CD14-positive monocyte (primary cell): Measurements from ENCODE around the gene JAML. TPM values are rescaled to one million over a fixed set of nuclear protein-coding genes. Genes with fewer than 3 reads are reported as not detected.
A peak's percentile ranks its signal among the peaks of the same experiment; 100 is the strongest.

ENCODE experiments used
- DNase-seq, 3 donors: peaks; one replicate each; pipeline ENCODE4 v3.0.0-alpha.2; 2011 to 2022
- H2AFZ ChIP-seq: 2 replicates; pipeline ENCODE4 v1.6.0; 2012; ENCODE audit warnings: mild to moderate bottlenecking, low read depth, low read length, inconsistent platforms; ENCODE audit not compliant: insufficient read depth, poor library complexity, severe bottlenecking
- H3K27ac ChIP-seq, 2 donors: 1 replicate in 1 of 2; 2 replicates in 1 of 2; pipeline ENCODE4 v1.5.1; 2012 to 2013; ENCODE audit warnings: low read length in 2 of 2, control low read depth in 1 of 2, inconsistent platforms in 1 of 2, low read depth in 1 of 2, mild to moderate bottlenecking in 1 of 2
- H3K27me3 ChIP-seq, 2 donors: one replicate each; pipeline versions ENCODE4 v1.6.0 to v1.6.1; 2011 to 2013; ENCODE audit warnings: low read length in 2 of 2; ENCODE audit not compliant: control insufficient read depth in 2 of 2, insufficient read depth in 2 of 2
- H3K36me3 ChIP-seq, 2 donors: replicated peaks in 1 of 2; 1 replicate in 1 of 2; 2 replicates in 1 of 2; pipeline versions ENCODE4 v1.5.1 to v1.6.1; 2012 to 2013; ENCODE audit warnings: low read length in 2 of 2, control low read depth in 1 of 2, inconsistent platforms in 1 of 2, mild to moderate bottlenecking in 1 of 2; ENCODE audit not compliant: insufficient read depth in 2 of 2, control insufficient read depth in 1 of 2
- H3K4me1 ChIP-seq, 2 donors: 1 replicate in 1 of 2; 2 replicates in 1 of 2; pipeline versions ENCODE4 v1.5.1 to v1.6.1; 2012 to 2013; ENCODE audit warnings: low read length in 2 of 2, control low read depth in 1 of 2, inconsistent platforms in 1 of 2, mild to moderate bottlenecking in 1 of 2, moderate library complexity in 1 of 2; ENCODE audit not compliant: insufficient read depth in 2 of 2, control insufficient read depth in 1 of 2
- H3K4me2 ChIP-seq: replicated peaks from 2 replicates; pipeline ENCODE3; 2012; ENCODE audit warnings: low read length, moderate library complexity, mild to moderate bottlenecking; ENCODE audit not compliant: poor library complexity, severe bottlenecking; ENCODE audit errors: extremely low read depth
- H3K4me3 ChIP-seq, 3 experiments: fragments of 200-600 bp in 1 of 3; sonication (generic) in 1 of 3; replicated peaks in 1 of 3; 1 replicate in 2 of 3; 2 replicates in 1 of 3; pipeline ENCODE4 v1.5.1; 2011 to 2013; ENCODE audit warnings: low read length in 3 of 3, mild to moderate bottlenecking in 3 of 3, control low read depth in 2 of 3, low read depth in 2 of 3, inconsistent platforms in 1 of 3, moderate library complexity in 1 of 3
- H3K79me2 ChIP-seq: 2 replicates; pipeline ENCODE4 v1.6.0; 2012; ENCODE audit warnings: mild to moderate bottlenecking, control low read depth, inconsistent platforms, low read length, moderate library complexity; ENCODE audit not compliant: insufficient read depth
- H3K9ac ChIP-seq: 2 replicates; pipeline ENCODE4 v1.6.0; 2017; ENCODE audit warnings: low read length, mild to moderate bottlenecking; ENCODE audit not compliant: insufficient read depth, poor library complexity, severe bottlenecking
- H3K9me3 ChIP-seq, 2 donors: replicated peaks in 1 of 2; 1 replicate in 1 of 2; 2 replicates in 1 of 2; pipeline versions ENCODE4 v1.5.1 to v1.6.1; 2012 to 2013; ENCODE audit warnings: low read length in 2 of 2, control low read depth in 1 of 2; ENCODE audit not compliant: control insufficient read depth in 1 of 2, insufficient read depth in 1 of 2
- H4K20me1 ChIP-seq: 2 replicates; pipeline ENCODE4 v1.6.0; 2012; ENCODE audit warnings: mild to moderate bottlenecking, low read length, control low read depth, moderate library complexity; ENCODE audit not compliant: insufficient read depth
- H3K27ac Mint-ChIP-seq, 7 donors: one replicate each; pipeline ENCODE4 v1.8.0; 2020; ENCODE audit warnings: mild to moderate bottlenecking in 7 of 7, mixed read lengths in 7 of 7, moderate library complexity in 6 of 7, inconsistent platforms in 2 of 7
- H3K27me3 Mint-ChIP-seq, 3 donors: one replicate each; pipeline ENCODE4 v1.8.0; 2021 to 2022; ENCODE audit warnings: low read depth in 3 of 3, mild to moderate bottlenecking in 3 of 3, mixed read lengths in 3 of 3, moderate library complexity in 3 of 3, inconsistent platforms in 1 of 3
- H3K36me3 Mint-ChIP-seq, 2 donors: one replicate each; pipeline ENCODE4 v1.8.0; 2020; ENCODE audit warnings: mixed read lengths in 2 of 2, inconsistent platforms in 1 of 2, mild to moderate bottlenecking in 1 of 2
- H3K4me1 Mint-ChIP-seq: one replicate; pipeline ENCODE4 v1.8.0; 2020; ENCODE audit warnings: mild to moderate bottlenecking, mixed read lengths
- H3K4me3 Mint-ChIP-seq, 2 donors: one replicate each; pipeline ENCODE4 v1.8.0; 2020; ENCODE audit warnings: mild to moderate bottlenecking in 2 of 2, mixed read lengths in 2 of 2, moderate library complexity in 1 of 2
- H3K9me3 Mint-ChIP-seq, 7 donors: one replicate each; pipeline ENCODE4 v1.8.0; 2020 to 2022; ENCODE audit warnings: mixed read lengths in 7 of 7, mild to moderate bottlenecking in 6 of 7, moderate library complexity in 6 of 7, inconsistent platforms in 2 of 7
- CTCF ChIP-seq: fragments of 200-600 bp; IDR thresholded peaks from one replicate; pipeline ENCODE4 v1.8.0; 2022; ENCODE audit warnings: antibody characterized with exemption, mild to moderate bottlenecking
- WGBS: methylation state at CpG from one replicate; pipeline ENCODE4 v1.1.5; 2013; ENCODE audit warnings: missing lambda C conversion rate; ENCODE audit not compliant: insufficient coverage; 5-methylcytosine and 5-hydroxymethylcytosine counted together
- intact Hi-C, 2 donors: fragments of 100-400 bp; cut with micrococcal nuclease; formaldehyde crosslinking; loops; one replicate each; pipeline versions ENCODE4 v1.15.0 to v1.15.1; 2023
- polyA plus RNA-seq, 3 donors: library from polyadenylated mRNA; depleted of rRNA in 1 of 3; unstranded in 2 of 3; stranded (reverse) in 1 of 3; fragments of 300-500 nt in 2 of 3; fragments of >200 nt in 1 of 3; fragmentation: Illumina TruSeq in 2 of 3; gene quantifications; 1 replicate in 2 of 3; 2 replicates in 1 of 3; pipeline ENCODE4 v1.2.3, GENCODE V29; 2012 to 2021

JAML gene
- polyA plus RNA-seq, 3 donors = 316 to 968 (median 748) TPM

GRCh38 chr11:118223570-118223969 lies 1.2 kb downstream of the JAML start:
- peaks cover 80% of the 10 kb centered on the region for H3K79me2 ChIP-seq
- no peak for DNase-seq
- H3K4me1 ChIP-seq = peaks cover 78 to 87% of the 10 kb centered on the region in 2 donors
- peak overlapping the region; percentile 73 to 94 for H3K4me3 Mint-ChIP-seq
- WGBS = no CpG with 5 or more reads among the region's 2 CpGs
- H3K36me3 ChIP-seq = peaks cover 3 to 36% of the 10 kb centered on the region in 2 donors
- no peaks in the 10 kb centered on the region for H3K27me3 ChIP-seq
- H3K9me3 Mint-ChIP-seq = no peaks in the 10 kb centered on the region
- H3K27ac Mint-ChIP-seq = peak overlapping the region in 3 of 7 donors; percentile 90 to 92 (median 91)
- intact Hi-C loops = no loop called here
- no peak for TF ChIP-seq CTCF
- no peak overlapping the region for H2AFZ ChIP-seq
- peak overlapping the region; percentile 78 for H3K4me2 ChIP-seq
- peak overlapping the region; percentile 67 for H3K9ac ChIP-seq
- H4K20me1 ChIP-seq = peaks cover 15% of the 10 kb centered on the region
- H3K9me3 ChIP-seq = no peaks in the 10 kb centered on the region
- peak overlapping the region; percentile 67 to 90 for H3K27ac ChIP-seq
- H3K27me3 Mint-ChIP-seq = no peaks in the 10 kb centered on the region
- peaks cover 43 to 49% of the 10 kb centered on the region in 2 donors for H3K36me3 Mint-ChIP-seq
- H3K4me3 ChIP-seq = peak overlapping the region; percentile 69 to 94 (median 82)
- peaks cover 93% of the 10 kb centered on the region for H3K4me1 Mint-ChIP-seq

GRCh38 chr11:118222437-118222836 lies 2.4 kb downstream of the JAML start:
- intact Hi-C loops = no loop called here
- no peak for DNase-seq
- Mint-ChIP-seq H3K36me3 (peaks cover 48 to 55% of the 10 kb centered on the region in 2 donors), H3K4me3 (peak overlapping the region; percentile 73 to 94), H3K4me1 (peaks cover 92% of the 10 kb centered on the region), H3K27ac (peak overlapping the region in 4 of 7 donors; percentile 70 to 91 (median 86)), H3K27me3 (peaks cover 0 to 2% (median 0%) of the 10 kb centered on the region in 3 donors), H3K9me3 (no peaks in the 10 kb centered on the region)
- H4K20me1 ChIP-seq = peaks cover 15% of the 10 kb centered on the region
- WGBS = no CpG with 5 or more reads among the region's 4 CpGs
- H3K9me3 ChIP-seq = no peaks in the 10 kb centered on the region
- H2AFZ ChIP-seq = no peak overlapping the region
- H3K27ac ChIP-seq = peak overlapping the region in 1 of 2 donors; percentile 90
- H3K27me3 ChIP-seq = no peaks in the 10 kb centered on the region
- H3K9ac ChIP-seq = peak overlapping the region; percentile 67
- no peak for TF ChIP-seq CTCF
- H3K36me3 ChIP-seq = peaks cover 3 to 41% of the 10 kb centered on the region in 2 donors
- H3K4me2 ChIP-seq = peak overlapping the region; percentile 78
- peak overlapping the region; percentile 69 to 94 (median 82) for H3K4me3 ChIP-seq
- peaks cover 79 to 87% of the 10 kb centered on the region in 2 donors for H3K4me1 ChIP-seq
- H3K79me2 ChIP-seq = peaks cover 87% of the 10 kb centered on the region
